Stimulated activated CD4-positive, alpha-beta T cell treated with anti-CD3 and anti-CD28 coated beads, Interleukin-12 subunit alpha, Interleukin-12 subunit beta, amount 100 ng/mL, for 24 hours (primary cell): ENCODE results near the gene IFNA14.
"Not testable (repeated sequence)": the region's sequence is repeated elsewhere in the genome, so short reads cannot be mapped to it uniquely, and the experiment has no call there.

Source experiments
- DNase-seq, 2 experiments: peaks; one replicate each; pipeline ENCODE4 v3.0.0-alpha.2; 2020; ENCODE audit warnings: low read depth in 2 of 2

IFNA14 gene

DNA sequence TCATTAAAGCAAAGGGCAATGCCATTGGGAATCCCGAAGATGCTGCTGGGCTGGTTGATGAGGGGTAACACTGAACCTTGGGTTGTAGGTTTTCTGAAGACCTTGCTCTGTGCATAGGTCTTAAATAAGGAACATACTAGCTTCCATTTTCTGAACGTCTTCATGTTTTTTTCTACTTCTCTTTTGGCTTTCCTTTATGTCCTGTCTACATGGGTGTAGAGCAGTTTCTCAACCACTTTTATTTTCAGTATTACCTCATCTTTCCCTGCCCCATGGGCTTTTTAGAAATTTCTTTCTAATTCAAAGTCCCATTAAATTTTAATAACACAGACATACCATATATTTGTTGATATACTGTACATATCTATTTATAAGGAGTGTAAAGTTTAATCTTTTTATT lies at the start of gene IFNA14:
TSS of gene IFNA14 (minus strand) at position 95 of the 400 bp plus-strand sequence. CDS start at position 25, 70 bp downstream.
- DNase-seq = no peak

DNA sequence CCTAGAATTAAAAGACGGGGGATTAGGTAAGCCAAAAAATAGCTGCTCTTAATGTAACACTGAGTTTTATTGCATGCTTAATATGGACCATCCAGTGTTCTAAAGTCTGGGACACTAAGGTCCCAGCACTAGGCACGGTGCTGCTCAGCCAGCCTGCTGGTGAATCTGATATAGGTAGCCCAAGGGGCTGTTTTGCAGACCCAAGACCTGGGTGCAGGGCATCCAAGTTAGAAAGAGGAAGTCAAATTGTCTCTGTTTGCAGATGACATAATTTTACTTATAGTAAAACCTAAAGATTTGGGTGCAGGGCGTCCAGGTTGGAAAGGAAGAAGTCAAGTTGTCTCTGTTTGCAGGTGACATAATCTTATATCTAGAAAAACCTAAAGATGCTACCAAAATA lies 47.5 kb upstream of the IFNA14 start:
- no peak for DNase-seq

- DNase-seq = no peak
These were observed 46.9 kb upstream of the IFNA14 start for GRCh38 chr9:21286659-21287058.

- DNase-seq = no peak
These were observed 46.3 kb upstream of the IFNA14 start for GRCh38 chr9:21286099-21286498.

GRCh38 chr9:21281275-21281674 lies 41.5 kb upstream of the IFNA14 start:
- DNase-seq = no peak

DNA sequence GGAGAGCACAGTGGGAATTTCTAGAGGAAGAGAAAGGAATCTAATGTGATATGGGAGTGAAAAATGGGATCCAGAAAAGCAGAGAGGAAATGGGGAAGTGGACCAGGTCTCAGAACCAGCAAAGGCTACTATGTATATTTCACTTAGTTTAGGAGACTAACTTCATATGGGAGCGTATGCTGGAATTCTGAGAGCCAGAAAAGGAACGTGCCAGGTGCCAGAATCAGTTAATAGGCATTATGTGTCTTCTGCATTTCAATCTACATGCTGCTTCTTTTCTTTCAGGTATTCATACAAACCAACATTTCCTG lies 28.5 kb upstream of the IFNA14 start:
- DNase-seq = no peak

DNA sequence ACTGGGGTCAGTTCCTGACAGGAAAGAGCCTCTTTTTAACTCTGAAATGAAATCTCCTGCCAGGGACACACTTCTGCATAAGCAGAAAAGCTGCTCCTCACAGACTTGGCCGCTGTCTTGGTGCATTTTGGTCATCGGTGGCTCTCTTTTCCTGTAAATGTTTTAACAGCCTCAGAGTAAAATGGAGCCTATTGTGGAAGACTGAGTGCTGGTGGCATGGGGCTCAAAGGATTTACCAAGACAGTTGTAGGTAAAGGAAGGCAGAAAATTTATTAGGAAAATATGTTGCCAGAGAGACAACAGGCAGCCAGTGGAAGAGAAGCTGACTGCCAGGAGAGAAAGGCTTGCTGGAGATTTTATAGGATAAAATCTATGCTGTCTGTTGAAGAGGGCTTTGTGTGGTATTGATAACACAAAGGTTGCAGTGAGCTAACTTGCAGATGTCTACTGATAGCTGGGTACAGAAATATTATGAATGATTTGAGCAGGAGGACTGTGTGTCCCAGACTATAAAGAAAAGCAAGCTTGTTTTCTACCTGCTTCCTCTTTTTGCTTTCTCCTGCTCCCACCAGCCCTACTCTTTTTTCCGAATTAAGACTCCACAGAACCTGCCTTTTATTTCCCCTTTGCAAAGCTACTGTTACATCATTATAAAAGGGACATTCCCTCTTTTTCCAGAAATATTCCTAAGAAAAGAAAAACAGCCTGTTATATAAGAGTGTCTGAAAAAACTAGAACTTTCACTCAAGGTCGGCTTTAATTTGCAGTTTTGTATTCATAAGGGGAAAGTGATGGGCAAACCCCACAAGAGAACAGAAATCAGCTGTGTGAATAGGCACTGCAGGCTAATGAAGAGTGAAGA lies 27.9 kb upstream of the IFNA14 start:
- no peak for DNase-seq

GRCh38 chr9:21266733-21267484 lies 27.1 kb upstream of the IFNA14 start:
- DNase-seq = no peak

DNA sequence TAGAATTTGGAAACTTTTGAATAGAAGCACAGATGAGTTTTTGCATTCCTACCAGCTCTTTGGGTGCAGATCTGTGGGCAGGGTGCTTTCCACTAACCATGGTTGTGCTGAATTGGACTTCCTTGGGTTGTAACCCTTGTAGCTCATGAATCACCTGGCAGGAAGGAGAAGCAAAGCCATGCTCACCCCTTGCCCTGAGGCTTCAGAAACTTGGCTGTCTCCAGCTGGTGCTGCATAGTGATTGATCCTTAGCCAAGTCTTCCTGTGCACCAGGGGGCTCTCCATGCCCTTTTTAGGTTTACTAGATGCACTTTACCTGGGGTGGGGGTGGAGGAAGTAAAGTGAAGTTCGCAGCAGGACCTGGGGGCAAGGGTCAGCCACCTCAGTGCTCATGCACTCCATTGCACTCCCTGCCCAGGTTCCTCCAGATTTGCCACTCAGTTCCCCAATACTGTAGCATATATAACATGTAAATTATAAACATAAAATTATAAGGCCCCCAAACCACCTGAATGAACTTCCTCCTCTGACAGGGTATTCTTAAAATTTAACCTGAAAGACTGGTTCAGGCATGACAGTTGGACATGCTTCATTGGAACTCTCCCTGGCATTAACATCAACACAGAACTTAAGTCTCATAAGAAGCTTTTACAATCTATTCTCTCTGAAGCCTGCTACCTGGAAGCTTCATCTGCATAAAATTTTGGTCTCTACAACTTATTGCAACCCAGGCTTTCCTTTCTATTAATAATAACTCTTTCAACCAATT lies 25.8 kb upstream of the IFNA14 start:
- no peak for DNase-seq

GRCh38 chr9:21255538-21256212 lies 15.9 kb upstream of the IFNA14 start:
- no peak for DNase-seq

- no peak for DNase-seq
These were observed 13.1 kb upstream of the IFNA14 start for GRCh38 chr9:21252721-21253547.

DNA sequence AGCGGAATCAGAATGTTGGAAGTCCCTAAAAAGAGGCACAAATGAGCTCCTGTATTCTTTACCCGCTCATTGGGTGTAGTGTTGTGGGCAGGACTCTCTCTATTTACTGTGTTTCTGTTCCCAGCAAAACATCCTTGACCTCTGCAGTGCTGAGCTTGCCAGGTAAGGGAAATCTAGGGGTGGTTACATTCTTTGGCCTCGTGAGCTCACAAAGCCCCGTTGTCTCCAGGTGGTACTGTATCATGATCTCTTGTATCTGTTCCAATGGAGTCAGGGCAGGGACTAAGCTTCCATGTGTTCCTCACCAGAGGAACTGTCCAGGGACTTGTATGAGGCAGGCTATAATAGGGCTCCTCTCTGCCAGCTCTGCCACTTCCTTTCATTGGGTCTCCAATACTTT lies 11.8 kb upstream of the IFNA14 start:
- DNase-seq = no peak

DNA sequence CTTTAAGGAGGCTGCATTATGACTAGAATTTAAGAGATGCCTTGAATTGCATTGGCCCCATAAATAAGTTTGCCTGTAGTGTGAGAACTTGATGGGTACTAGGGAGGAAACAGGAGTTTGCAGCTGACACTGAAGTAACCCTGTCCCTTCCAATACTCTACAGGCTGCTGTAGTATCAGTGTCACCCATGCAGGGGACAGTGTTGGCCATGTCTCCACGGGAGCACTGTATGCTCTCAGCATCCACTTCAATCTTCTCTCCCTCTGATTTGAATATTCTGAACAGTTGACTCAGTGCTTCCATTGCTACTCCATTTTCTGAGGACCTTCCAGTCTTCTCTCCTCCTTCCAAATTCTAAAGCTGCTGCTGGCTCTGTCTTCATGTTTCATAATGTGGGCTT lies 11.4 kb upstream of the IFNA14 start:
- DNase-seq = no peak

DNA sequence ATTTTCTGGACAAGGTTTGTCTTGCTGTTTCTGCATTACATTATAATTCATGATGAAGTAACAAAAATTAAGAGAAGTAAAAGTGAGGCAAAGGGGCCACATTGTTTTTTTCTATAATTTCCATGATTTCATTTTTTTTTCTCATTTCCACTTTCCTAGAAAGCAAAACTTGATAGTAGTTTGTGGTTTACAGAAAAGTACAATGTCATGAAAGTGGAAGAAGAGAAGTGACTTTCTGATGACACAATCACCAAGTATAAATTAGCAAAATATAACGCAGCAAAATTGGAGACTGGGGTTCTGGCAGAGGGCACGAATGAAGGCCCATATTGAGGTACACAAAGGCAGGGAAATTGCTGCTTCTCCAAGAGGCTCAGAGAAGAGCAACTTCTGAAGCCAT lies 5.0 kb upstream of the IFNA14 start:
- no peak for DNase-seq

DNA sequence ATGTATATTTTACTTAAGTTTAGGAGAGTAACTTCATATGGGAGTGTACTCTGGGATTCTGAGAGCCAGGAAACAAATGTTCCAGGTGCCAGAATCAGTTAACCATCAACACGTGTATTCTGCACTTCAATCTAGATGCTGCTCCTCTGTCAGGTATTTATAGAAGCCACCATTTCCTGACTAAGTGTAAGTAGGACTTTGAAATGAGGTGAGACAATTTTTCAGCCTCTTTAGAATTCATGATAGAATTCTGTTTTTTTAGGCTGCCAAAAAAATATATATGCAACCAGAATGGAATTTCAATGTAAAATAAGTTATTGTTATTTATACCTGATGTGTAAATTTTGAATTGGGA lies 3.5 kb downstream of the IFNA14 start:
- not testable (repeated sequence) for DNase-seq

- DNase-seq = not testable (repeated sequence)
These were observed 4.1 kb downstream of the IFNA14 start for GRCh38 chr9:21235468-21236359.

- DNase-seq = no peak
These were observed 5.6 kb downstream of the IFNA14 start for GRCh38 chr9:21234153-21234687.

- DNase-seq = no peak
These were observed 6.5 kb downstream of the IFNA14 start for GRCh38 chr9:21233258-21233657.

DNA sequence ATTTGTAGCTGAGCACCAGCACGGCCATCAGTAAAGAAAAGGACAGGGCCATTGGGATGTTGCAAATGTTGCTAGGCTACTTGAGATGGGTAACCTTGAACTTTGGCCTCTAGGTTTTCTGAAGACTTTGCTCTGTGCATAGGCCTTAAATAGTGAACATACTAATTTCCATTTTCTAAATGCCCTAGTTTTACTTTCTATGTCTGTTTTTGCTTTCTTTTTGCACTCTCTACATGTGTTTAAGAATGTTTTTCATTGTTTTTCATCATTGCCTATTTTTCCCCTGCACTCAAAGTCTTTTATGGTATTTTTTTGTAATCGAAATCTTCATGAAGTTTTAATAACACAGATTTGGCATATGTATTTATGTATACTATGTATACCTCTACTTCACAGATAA lies 11.7 kb downstream of the IFNA14 start, which contains the start of gene IFNA17:
TSS of gene IFNA17 (minus strand) at position 101 of the 400 bp plus-strand sequence. CDS start at position 52, 49 bp downstream.
- DNase-seq = no peak

GRCh38 chr9:21217211-21217610 lies 22.6 kb downstream of the IFNA14 start, which contains the start of gene IFNA16:
Gene IFNA16 (minus strand): TSS chr9:21217311. CDS start chr9:21217305, 6 bp downstream.
- not testable (repeated sequence) for DNase-seq
